ENCODE measurements around the gene MIEN1.
"Not testable (repeated sequence)": the region's sequence is repeated elsewhere in the genome, so short reads cannot be mapped to it uniquely, and the experiment has no call there.

The MIEN1 gene

DNA sequence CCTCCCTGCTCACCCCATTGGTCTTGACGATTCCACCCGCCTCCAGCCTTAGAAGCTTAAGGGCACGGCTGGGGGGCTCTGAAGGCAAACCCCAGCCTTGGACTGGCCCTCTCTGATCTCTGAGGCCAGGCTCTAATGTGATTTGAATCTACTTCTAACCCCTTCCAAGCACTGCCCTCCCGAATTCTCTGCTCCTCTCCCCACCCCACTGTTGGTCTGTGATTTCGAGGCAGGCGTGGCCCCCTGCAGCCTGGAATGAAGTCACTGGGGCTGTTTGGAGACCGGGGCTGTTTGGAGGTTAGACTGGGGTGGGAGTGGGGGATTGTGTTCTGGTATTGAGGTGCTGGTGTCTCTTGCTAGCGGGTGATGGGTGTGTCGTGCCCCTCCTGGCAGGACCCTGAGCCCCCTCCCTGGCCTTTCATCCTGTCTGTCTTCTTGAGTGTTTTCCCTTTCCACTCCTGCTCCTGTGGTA, 9.6 kb upstream of the MIEN1 start:
- no peak for DNase-seq

DNA sequence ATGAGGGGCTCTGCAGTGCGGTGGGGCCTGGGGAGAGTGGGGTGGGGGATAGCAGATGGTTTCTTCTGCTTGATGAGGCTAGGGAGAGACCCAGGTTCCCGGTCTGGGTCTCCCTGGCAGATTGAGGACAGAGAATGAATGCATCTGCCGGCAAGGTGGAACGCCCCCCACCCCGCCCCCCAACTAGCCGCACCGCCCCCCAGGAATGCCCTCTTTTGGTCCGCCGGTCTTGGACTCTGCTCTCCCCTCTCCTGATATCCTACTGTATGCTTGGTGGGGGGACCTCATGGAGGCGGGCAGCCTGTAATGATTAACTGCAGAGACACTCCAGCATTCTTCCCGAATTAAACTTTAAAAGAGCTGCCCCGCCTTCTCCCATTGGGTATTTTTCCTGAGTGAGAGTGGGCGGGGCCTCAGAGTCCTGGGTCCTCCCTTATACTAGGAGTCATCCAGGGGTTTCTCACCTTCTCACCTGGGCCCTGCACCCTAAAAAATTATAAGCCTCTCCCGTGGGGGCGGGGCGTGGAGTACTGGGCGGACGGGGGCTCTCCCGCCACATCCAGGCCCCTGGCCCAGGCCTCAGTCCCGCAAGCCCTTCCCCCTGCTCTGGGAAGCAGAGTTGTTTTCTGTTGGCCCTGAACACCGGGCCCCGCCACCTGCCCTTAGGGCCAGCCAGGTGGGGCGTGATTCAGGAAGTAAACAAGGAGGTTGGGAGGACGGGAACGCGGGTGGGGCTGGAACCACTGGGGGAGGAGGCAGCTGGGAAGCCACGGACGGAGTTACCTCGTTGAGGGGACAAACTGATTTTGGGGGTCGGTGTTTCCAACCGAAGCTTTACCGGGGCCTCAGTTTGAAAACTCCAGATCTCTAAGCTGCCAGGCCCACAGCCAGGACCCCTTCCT, 8.9 kb upstream of the MIEN1 start:
- DNase-seq, result no peak

DNA sequence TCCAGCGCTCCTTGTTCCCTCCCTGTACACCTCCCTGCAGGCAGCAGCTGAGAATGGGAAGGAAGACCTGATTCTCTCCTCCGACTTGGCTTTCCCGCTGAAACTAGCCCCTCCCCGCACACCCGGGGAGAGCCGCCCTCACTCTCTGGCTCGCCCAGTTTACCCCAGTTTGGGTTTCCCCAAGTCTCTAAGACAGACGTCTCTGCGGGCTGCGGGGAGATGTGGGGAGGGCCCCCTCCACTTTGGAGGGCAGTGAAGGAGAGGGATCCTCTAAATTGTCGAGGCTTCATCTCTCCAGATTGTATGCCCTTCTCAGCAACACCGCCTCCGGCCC, 8.2 kb upstream of the MIEN1 start:
- DNase-seq, result no peak

DNA sequence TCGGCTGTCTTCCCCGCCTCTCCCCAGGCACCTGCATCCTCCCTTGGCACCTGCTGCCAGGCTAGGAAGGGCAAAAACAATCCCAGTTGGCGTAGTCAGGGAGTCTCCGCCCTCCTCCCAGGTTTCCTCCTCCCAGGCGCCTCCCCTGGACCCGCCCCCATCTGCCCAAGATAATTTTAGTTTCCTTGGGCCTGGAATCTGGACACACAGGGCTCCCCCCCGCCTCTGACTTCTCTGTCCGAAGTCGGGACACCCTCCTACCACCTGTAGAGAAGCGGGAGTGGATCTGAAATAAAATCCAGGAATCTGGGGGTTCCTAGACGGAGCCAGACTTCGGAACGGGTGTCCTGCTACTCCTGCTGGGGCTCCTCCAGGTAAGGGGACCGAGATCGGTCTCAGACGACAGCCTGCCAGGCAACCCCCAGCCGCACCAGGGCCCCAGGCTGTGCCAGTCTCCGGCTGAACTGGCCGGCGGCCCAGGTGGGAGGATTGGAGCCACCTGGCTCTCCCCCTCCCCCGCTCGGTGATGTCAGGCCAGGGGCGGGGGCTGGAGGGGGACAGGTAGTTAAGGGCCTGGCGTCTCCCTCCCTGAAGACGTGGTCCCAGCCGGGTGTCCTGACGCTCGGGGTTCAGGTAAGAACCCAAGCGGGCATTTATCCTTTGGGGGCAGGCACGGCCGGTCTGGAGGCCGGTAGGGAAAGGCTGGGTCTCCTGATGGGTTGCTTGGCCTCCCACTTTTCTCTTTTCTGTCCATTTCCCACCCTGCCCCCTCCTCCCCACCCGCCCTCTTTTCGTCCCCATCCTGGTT, 7.6 kb upstream of the MIEN1 start, which contains the start of gene GRB7:
GRB7 (plus strand) TSS at position 179 of the 808 bp plus-strand sequence. CDS start 4,364 bp downstream, outside the sequence.
- no peak for DNase-seq

DNA sequence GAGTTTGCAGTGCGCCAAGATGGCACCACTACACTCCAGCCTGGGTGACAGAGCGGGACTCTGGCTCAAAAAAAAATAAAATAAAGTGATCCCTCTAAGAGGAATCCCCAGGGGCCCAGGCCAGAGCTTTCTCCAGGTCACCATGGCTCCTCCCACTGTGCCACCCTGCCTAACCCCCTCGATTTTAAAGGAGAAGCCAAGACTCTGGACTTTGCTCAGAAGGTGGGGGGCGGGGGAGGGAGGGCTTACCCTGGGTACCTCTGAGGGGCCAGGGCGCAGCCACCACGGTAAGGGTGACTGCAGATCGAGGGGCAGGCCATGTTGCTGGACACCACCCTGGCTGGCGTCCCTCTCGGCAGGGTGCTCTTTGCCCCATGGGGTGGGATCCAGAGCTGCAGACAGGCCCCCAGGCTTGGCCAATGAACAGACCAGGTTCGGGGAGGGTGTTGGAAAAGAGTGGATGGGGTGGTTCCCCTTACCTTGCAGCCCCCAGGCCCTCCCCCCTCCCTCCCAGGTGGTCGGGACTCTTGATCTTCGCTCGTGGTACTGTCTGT, 7.0 kb upstream of the MIEN1 start:
- no peak for DNase-seq

DNA sequence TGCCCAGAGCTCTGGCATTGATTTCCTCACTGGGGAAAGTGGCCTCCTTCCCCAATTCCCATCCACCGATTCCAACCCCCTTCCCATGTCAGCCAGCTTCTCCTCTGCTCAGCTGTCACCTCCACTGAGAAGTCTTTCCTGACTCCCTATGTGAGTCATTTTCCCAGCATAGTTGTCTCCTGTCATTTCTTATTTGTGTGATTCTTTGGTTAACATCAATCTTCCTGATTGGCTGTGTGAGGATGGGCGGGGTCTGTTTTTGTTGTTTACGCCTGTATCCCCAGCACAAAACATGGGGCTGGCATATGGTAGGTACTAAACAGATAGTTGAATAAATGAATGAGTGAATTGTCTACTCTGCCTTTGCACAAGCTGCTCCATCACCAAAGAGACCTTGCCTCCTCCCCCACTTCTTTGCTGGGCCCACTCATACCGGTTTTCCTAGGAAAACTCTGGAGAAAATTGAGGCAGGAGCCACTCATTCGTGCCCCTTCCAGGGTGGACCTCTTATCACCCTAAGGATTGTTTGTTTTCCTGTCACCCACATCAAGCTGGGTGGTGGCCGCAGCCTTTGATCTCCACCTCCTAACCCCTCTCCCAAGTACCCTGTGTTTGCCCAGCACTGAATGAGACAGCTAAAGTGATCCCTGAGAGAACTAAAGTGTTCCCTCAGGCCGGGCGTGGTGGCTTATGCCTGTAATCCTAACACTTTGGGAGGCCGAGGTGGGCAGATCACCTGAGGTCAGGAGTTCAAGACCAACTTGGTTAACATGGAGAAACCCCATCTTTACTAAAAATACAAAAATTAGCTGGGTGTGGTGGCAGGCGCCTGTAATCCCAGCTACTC, 6.2 kb upstream of the MIEN1 start:
- no peak for DNase-seq

DNA sequence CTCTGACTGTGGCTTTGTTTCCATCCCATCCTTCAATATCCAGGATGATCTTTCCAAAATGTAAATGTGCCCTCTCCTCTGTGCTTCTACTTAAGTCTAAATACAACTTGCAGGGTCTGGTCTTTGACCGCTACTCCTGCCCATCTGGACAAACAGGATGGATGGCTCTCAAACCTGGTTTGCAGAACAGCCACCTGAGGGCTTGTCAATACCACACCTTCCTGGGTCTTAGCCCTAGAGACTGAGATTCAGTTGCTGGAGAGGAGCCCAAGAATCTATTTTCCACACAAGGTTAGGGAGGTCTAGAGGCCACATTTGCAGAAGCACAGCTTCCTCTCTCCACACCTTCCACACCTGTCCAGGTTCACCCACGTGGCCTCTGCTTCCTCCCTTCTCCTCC, 5.5 kb upstream of the MIEN1 start:
- DNase-seq, result no peak

DNA sequence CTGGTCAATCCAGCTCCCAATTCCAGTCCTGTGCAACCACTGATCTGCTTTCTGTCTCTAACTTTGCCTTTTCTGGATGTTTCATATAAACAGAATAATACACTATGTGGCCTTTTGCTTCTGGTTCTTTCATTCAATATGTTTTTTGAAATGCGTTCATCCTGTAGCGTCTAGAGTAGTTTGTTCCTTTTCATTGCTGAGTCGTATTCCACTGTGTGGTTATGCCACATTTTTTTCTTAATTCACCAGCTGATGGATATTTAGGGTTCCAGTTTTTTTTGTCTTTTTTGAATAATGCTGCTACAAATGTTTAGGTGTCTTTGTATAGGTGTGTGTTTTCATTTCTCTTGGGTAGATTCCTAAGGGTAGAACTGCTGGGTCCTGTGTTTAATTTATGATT, 2.3 kb upstream of the MIEN1 start:
- DNase-seq, result no peak

DNA sequence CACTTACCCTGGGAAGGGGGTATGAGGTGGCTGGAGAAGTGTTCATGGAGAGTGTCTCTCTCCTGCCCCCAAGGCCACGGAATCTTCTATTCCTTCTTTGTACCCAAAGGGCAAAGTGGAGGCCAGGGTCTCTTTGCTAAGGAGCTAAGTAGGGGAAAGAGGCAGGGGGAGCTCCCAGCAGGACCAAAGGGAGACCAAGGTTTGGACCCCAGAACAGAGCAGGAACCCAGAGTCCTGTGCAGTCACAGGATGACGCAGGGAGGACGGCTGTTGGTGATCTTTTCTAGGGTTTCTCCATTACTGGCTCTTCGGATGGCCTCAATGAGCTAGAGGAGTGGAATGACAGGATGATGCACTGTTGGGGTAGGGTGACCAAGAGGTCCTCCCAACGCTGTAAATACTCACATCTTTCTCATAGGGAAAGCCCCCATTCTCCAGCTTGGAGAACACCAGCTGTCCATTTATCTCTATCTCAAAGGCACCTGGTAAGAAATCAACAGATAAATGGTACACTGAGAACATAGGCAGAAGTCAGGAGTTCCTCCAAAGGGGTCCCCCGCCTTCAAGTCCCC, 966 bp downstream of the MIEN1 start:
- no peak for DNase-seq

DNA sequence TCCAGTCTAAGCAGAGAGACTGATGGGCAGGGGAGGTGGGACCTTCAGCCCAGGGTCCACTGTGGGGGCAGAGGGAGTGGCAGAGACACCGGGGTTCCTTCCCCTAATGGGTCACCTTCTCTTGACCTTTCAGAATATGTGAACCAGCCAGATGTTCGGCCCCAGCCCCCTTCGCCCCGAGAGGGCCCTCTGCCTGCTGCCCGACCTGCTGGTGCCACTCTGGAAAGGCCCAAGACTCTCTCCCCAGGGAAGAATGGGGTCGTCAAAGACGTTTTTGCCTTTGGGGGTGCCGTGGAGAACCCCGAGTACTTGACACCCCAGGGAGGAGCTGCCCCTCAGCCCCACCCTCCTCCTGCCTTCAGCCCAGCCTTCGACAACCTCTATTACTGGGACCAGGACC, 2.8 kb downstream of the MIEN1 start:
- DNase-seq, result no peak

DNA sequence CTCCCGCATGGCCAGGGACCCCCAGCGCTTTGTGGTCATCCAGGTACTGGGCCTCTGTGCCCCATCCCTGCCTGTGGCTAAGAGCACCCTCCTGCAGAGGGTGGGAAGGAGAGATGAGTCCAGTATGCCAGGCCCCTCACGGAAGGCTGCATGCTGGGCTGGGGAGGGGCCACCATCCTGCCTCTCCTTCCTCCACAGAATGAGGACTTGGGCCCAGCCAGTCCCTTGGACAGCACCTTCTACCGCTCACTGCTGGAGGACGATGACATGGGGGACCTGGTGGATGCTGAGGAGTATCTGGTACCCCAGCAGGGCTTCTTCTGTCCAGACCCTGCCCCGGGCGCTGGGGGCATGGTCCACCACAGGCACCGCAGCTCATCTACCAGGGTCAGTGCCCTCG, 3.7 kb downstream of the MIEN1 start:
- DNase-seq, result no peak

DNA sequence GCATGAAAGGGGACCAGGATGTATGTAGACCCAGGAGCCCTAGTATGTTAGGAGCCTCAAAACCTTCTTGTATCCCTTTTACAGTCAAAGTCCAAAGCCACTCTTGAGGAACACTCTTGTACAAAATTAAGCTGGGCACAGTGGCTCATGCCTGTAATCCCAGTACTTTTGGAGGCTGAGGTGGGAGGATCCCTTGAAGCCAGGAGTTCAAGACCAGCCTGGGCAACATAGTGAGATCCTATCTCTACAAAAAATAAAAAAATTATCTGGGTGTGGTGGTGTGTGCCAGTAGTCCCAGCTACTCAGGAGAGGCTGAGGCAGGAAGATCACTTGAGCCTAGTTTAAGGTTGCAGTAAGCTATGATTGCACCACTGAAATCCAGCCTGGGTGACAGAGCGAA, 4.4 kb downstream of the MIEN1 start:
- DNase-seq, result not testable (repeated sequence)

DNA sequence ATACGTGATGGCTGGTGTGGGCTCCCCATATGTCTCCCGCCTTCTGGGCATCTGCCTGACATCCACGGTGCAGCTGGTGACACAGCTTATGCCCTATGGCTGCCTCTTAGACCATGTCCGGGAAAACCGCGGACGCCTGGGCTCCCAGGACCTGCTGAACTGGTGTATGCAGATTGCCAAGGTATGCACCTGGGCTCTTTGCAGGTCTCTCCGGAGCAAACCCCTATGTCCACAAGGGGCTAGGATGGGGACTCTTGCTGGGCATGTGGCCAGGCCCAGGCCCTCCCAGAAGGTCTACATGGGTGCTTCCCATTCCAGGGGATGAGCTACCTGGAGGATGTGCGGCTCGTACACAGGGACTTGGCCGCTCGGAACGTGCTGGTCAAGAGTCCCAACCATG, 5.6 kb downstream of the MIEN1 start:
- no peak for DNase-seq

DNA sequence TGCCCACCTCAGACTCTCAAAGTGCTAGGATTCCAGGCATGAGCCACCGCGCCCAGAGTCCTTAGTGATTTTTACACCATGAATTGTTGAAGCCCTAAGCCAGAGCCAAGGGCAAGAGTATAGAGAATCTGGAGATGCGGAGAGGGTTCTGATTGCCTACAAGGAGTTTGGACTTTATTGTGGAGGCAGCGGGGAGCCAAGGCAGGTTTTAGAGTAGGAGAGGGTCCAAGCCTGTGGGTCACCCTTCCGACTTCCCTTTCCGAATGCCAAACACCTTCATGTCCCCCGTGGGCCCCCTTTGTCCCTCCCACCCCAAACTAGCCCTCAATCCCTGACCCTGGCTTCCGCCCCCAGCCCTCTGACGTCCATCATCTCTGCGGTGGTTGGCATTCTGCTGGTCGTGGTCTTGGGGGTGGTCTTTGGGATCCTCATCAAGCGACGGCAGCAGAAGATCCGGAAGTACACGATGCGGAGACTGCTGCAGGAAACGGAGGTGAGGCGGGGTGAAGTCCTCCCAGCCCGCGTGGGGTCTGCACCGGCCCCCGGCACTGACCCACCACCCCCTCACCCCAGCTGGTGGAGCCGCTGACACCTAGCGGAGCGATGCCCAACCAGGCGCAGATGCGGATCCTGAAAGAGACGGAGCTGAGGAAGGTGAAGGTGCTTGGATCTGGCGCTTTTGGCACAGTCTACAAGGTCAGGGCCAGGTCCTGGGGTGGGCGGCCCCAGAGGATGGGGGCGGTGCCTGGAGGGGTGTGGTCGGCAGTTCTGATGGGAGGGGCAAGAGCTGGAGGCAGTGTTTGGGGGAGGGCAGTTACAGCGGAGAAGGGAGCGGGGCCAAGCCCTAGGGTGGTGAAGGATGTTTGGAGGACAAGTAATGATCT, 7.1 kb downstream of the MIEN1 start:
- DNase-seq, result no peak

DNA sequence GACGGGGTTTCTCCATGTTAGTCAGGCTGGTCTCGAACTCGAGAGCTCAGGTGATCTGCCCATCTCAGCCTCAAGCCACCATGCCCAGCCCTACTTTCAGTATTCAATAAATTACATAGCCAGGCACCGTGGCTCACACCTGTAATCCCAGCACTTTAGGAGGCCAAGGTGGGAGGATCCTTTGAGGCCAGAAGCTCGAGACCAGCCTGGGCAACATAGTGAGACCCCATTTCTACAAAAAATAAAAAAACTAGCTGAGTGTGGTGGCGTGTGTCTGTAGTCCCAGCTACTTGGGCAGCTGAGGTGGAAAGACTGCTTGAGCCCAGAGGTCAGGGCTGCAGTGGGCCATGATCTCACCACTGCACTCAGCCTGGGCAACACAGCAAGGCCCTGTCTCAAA, 8.2 kb downstream of the MIEN1 start:
- DNase-seq, result no peak

DNA sequence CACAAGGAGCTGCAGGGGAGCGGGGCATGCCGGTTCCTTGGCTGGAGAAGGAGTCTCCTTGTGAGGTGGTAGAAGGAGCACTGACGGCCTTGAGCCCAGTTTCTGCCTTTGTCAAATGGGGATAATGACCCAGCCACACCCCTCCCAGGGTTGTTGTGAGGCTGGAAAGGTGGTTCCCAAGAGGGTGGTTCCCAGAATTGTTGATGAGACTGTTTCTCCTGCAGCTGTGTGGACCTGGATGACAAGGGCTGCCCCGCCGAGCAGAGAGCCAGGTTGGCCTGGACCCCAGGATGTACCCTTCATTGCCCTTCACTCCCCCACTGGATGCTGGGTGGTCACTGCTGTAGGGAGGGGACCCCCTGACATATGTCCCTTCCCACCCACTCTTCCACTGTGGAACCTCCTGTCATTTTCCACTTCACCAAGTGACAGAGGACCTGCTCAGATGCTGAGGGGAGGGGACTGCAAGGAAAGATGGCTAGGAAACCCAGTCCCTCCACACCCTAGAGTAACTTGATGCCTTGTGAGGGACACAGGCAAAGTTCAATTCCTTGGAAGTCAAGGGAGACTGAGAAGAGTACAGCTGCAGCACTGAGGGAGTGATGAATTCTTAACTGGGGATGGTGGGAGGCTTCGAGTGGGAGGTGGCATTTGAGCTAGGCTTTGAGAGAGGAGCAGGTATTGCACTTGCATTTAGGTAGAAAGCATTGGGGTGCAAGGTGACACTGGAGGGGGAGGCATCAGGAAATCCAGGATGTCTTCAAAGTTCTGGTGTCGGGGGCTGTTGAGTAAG, 10.6 kb downstream of the MIEN1 start:
- DNase-seq, result no peak

DNA sequence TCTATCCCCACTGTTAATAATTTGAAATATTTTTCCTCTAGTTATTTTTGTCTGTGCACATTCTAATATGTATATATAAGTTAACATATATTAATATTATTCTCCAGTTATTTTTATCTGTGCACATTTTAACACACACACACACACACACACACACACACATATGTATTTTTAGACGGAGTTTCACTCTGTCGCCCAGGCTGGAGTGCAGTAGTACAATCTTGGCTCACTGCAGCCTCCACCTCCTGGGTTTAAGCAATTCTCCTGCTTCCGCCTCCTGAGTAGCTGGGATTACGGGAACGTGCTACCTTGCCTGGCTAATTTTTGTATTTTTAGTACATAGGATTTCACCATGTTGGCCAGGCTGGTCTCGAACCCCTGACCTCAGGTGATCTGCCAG, 12.7 kb downstream of the MIEN1 start:
- DNase-seq, result no peak

DNA sequence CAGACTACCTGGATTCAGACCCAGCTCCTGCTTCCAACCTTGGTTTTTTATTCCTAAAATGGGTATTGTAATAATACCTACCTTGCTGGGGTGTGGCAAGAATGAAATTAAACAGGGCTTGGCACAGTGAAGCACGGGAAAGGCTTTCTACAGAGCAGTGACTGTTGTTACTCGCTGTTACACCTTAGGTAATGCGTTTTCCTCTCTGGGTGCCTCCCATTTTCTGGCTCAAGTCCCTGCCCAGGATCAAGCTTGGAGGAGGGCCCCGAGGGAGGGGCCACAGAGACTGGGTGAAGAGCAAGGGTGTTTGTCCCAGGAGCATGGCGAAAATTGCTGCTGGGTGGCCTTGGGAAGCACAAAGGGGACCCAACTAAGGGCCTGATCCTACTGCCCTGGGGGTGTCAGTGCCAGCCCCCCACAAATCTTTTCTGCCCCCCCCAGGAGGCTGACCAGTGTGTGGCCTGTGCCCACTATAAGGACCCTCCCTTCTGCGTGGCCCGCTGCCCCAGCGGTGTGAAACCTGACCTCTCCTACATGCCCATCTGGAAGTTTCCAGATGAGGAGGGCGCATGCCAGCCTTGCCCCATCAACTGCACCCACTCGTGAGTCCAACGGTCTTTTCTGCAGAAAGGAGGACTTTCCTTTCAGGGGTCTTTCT, 13.3 kb downstream of the MIEN1 start:
- DNase-seq, result no peak

DNA sequence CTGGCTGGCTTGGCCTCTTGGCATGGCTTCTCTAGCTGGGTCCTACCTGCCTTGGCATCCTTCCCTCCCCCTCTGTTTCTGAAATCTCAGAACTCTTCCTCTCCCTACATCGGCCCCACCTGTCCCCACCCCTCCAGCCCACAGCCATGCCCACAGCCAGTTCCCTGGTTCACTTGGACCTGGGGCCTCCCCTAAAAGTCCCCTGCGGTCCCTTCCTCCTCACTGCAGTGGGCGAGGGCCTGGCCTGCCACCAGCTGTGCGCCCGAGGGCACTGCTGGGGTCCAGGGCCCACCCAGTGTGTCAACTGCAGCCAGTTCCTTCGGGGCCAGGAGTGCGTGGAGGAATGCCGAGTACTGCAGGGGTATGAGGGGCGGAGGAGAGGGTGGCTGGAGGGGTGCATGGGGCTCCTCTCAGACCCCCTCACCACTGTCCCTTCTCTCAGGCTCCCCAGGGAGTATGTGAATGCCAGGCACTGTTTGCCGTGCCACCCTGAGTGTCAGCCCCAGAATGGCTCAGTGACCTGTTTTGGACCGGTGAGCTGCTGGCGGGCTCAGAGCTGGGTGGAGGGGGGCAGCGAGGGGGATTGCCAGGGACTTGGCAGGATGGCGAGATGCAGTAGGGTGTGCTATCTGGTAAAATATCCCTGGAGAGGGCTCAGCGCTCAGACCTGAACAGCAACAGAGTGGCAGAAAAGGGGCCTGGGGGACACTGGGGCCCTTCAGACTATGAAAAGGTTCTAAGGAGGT, 14.1 kb downstream of the MIEN1 start:
- DNase-seq, result no peak

Data from bone marrow (tissue), 2 donors.